Measurements from ENCODE around the gene ASB5.

- TF ChIP-seq ZNF592 (IDR thresholded peaks at IDR 0.05) (no peak), ZNF622 (IDR thresholded peaks at IDR 0.05) (no peak), SIX5 (IDR thresholded peaks at IDR 0.05; ENCODE audit: low read depth, low read length, severe bottlenecking) (no peak), TCF3 (IDR thresholded peaks at IDR 0.05; ENCODE audit: borderline replicate concordance, insufficient read depth, low read depth, low read length) (no peak), CTCF (IDR thresholded peaks at IDR 0.05 in 2 of 3, conservative IDR thresholded peaks at IDR 0.05 in 1 of 3; ENCODE audit: control insufficient read depth in 2 of 3, extremely low read depth in 1 of 3, insufficient read depth in 1 of 3, low read depth in 3 of 3, low read length in 3 of 3) (no peak), ATF2 (IDR thresholded peaks at IDR 0.05; ENCODE audit: low read length) (no peak), POLR2AphosphoS5 (IDR thresholded peaks at IDR 0.05; ENCODE audit: low read length) (no peak), ZSCAN29 (IDR thresholded peaks at IDR 0.05) (no peak), KDM1A (IDR thresholded peaks at IDR 0.05; ENCODE audit: borderline replicate concordance) (no peak), SPI1 (IDR thresholded peaks at IDR 0.05; ENCODE audit: borderline replicate concordance, insufficient read depth, low read depth, low read length) (no peak)
These were observed 21.5 kb upstream of the ASB5 start for GRCh38 chr4:176290520-176290919.
